K562 (cell line): ENCODE data around the gene RGL2. TPM values are rescaled to one million over a fixed set of nuclear protein-coding genes. Genes with fewer than 3 reads are reported as not detected.

ENCODE experiments used
- ESRRA ChIP-seq: fragments of 450-650 bp; IDR thresholded peaks from 2 replicates; pipeline ENCODE4 v1.6.1; 2014; ENCODE audit warnings: low read depth, mild to moderate bottlenecking, moderate library complexity, borderline replicate concordance
- FOXP4 ChIP-seq: sonication (generic); formaldehyde crosslinking; IDR thresholded peaks from 2 replicates; pipeline ENCODE4 v1.8.0; 2022; ENCODE audit warnings: mild to moderate bottlenecking, missing genetic modification reagents, borderline replicate concordance
- HDAC8 ChIP-seq: fragments of 450-650 bp; IDR thresholded peaks from 2 replicates; pipeline ENCODE4 v1.6.1; 2016; ENCODE audit warnings: mild to moderate bottlenecking, missing genetic modification characterization, moderate library complexity, missing compliant biosample characterization
- PKNOX1 ChIP-seq: fragments of 450-650 bp; IDR thresholded peaks from 2 replicates; pipeline ENCODE4 v1.6.1; 2016
- POLR2A ChIP-seq: fragments of 450-650 bp; conservative IDR thresholded peaks from 2 replicates; pipeline ENCODE4 v1.6.1; 2016
- RHOXF2B ChIP-seq: fragments of 250-450 bp; sonication (Bioruptor Pico); conservative IDR thresholded peaks from 2 replicates; pipeline ENCODE4 v1.5.1; 2021
- RUNX1 ChIP-seq: sonication (generic); IDR thresholded peaks from 2 replicates; pipeline ENCODE4 v1.6.1; 2016; ENCODE audit warnings: antibody characterized with exemption, low read depth
- SAFB2 ChIP-seq: fragments of 200-400 bp; formaldehyde crosslinking; IDR thresholded peaks from 2 replicates; pipeline ENCODE4 v1.6.1; 2018; ENCODE audit warnings: borderline replicate concordance, low read length, low read depth, moderate library complexity; ENCODE audit not compliant: severe bottlenecking
- SP1 ChIP-seq: sonication (generic); formaldehyde crosslinking; IDR thresholded peaks from 2 replicates; pipeline ENCODE4 v1.8.1; 2022; ENCODE audit warnings: mild to moderate bottlenecking, missing genetic modification reagents
- VEZF1 ChIP-seq: fragments of 200-800 bp; sonication (Bioruptor generic); IDR thresholded peaks from 2 replicates; pipeline ENCODE4 v1.6.1; 2017; ENCODE audit warnings: missing genetic modification characterization, missing compliant biosample characterization
- ZEB2 ChIP-seq: fragments of 450-650 bp; IDR thresholded peaks from 2 replicates; pipeline ENCODE4 v1.6.1; 2016
- polyA plus RNA-seq, 8 experiments: library from polyadenylated mRNA; depleted of rRNA in 4 of 8; stranded (reverse) in 5 of 8; unstranded in 3 of 8; fragments of >200 nt; fragmentation: Nextera tagmentation in 2 of 8; fragmentation: Illumina TruSeq in 1 of 8; extraction: Ambion mirVana in 2 of 8; extraction: Trizol in 1 of 8; gene quantifications; 2 replicates each; pipeline versions ENCODE4 v1.2.1 to v1.2.3, GENCODE V29; 2011 to 2014; ENCODE audit warnings: inconsistent platforms in 1 of 8, missing spikeins in 1 of 8
- total RNA-seq, 7 experiments: library from RNA; depleted of rRNA in 6 of 7; stranded (reverse); fragments of >200 nt in 6 of 7; fragmentation: Illumina TruSeq in 2 of 7; extraction: Trizol in 2 of 7; gene quantifications; 2 replicates each; pipeline versions ENCODE4 v1.2.1 to v1.2.3, GENCODE V29; 2011 to 2021; ENCODE audit warnings: low replicate concordance in 1 of 7
- TF ChIP-seq, protein P1 (sequence below): IDR thresholded peaks from 2 replicates; pipeline ENCODE4 v1.6.1; 2011; ENCODE audit warnings: borderline replicate concordance, low read depth, mild to moderate bottlenecking, moderate library complexity, low read length; ENCODE audit not compliant: insufficient read depth, poor library complexity, severe bottlenecking
- TF ChIP-seq, protein P2 (sequence below), 2 experiments: fragments of 150-350 bp in 1 of 2; IDR thresholded peaks; 2 replicates each; pipeline ENCODE4 v1.6.1; 2012 to 2016; ENCODE audit warnings: low read depth in 2 of 2, low read length in 2 of 2, mild to moderate bottlenecking in 1 of 2, moderate library complexity in 1 of 2

Gene RGL2
- total and polyA plus RNA-seq, 9 of the 15 experiments (the other 6 are each of a cell fraction or from before 2014, with no cell fraction given), result 1.8 to 57.1 (median 19.5) TPM

DNA sequence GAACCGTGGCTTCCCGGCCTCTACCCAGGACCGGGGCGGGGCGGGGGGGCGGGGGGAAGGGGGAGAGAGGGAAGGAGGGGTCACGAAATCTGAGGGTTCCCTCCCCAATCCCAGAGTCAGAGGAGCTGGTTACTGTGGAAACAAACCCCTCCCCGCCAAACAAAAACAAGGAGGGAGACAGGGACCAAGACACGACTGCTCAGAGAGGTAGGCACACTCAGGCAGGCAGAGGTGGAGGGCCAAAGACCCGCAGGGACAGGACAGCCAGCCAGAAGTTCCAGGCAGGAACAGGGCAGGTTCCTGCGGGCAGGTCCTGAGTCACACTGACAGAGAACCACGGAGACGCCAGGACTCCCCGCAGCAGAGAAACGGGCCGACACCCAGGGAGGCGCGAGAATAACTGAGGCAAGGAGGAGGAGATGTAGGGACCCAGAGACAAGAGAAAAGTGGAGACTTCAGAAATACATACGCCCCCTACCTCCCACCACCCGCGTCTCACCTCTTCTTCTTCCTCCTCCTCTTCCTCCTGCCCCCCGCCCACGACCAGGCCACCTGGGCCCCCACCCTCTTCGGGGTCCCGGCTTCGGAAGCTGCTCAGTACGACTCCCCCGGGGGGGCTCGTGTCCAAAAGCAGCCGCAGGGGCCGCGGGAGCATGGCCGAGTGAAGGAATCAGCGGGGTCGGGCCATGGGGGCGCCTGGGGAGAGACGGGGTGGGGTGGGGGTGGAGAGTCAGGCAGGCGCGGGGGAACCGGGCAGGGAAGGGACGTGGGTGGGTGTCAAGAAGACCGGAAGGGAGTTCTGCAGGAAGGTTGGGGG is 578 bp downstream of the RGL2 start (continued):
- TF ChIP-seq, protein P1, sequence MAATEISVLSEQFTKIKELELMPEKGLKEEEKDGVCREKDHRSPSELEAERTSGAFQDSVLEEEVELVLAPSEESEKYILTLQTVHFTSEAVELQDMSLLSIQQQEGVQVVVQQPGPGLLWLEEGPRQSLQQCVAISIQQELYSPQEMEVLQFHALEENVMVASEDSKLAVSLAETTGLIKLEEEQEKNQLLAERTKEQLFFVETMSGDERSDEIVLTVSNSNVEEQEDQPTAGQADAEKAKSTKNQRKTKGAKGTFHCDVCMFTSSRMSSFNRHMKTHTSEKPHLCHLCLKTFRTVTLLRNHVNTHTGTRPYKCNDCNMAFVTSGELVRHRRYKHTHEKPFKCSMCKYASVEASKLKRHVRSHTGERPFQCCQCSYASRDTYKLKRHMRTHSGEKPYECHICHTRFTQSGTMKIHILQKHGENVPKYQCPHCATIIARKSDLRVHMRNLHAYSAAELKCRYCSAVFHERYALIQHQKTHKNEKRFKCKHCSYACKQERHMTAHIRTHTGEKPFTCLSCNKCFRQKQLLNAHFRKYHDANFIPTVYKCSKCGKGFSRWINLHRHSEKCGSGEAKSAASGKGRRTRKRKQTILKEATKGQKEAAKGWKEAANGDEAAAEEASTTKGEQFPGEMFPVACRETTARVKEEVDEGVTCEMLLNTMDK, result peak; percentile 55
- peak; percentile 79 for TF ChIP-seq POLR2A
- peak; percentile 69; the same call in 1 of the 2 replicates for TF ChIP-seq SP1 (CRISPR knock-in tag)
- no peak for TF ChIP-seq RHOXF2B
- TF ChIP-seq HDAC8 (tag), result no peak
- 0 out of 2 replicates have a peak, but pooled peaks have one; percentile 26 for TF ChIP-seq ESRRA
- TF ChIP-seq PKNOX1, result no peak
- no peak for TF ChIP-seq SAFB2
- peak; percentile 98 for TF ChIP-seq VEZF1 (CRISPR knock-in tag)
- TF ChIP-seq ZEB2, result peak; percentile 41; the same call in 1 of the 2 replicates
- no peak for TF ChIP-seq RUNX1
- no peak for TF ChIP-seq FOXP4
- TF ChIP-seq, protein P2, sequence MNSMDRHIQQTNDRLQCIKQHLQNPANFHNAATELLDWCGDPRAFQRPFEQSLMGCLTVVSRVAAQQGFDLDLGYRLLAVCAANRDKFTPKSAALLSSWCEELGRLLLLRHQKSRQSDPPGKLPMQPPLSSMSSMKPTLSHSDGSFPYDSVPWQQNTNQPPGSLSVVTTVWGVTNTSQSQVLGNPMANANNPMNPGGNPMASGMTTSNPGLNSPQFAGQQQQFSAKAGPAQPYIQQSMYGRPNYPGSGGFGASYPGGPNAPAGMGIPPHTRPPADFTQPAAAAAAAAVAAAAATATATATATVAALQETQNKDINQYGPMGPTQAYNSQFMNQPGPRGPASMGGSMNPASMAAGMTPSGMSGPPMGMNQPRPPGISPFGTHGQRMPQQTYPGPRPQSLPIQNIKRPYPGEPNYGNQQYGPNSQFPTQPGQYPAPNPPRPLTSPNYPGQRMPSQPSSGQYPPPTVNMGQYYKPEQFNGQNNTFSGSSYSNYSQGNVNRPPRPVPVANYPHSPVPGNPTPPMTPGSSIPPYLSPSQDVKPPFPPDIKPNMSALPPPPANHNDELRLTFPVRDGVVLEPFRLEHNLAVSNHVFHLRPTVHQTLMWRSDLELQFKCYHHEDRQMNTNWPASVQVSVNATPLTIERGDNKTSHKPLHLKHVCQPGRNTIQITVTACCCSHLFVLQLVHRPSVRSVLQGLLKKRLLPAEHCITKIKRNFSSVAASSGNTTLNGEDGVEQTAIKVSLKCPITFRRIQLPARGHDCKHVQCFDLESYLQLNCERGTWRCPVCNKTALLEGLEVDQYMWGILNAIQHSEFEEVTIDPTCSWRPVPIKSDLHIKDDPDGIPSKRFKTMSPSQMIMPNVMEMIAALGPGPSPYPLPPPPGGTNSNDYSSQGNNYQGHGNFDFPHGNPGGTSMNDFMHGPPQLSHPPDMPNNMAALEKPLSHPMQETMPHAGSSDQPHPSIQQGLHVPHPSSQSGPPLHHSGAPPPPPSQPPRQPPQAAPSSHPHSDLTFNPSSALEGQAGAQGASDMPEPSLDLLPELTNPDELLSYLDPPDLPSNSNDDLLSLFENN (IDR thresholded peaks at IDR 0.05; ENCODE audit: low read depth in 2 of 2, low read length in 2 of 2), result 0 out of 4 replicates have a peak, but pooled peaks of 1 of the 2 experiments have one; percentile 20
